Peyer's patch (tissue), 4 donors: ENCODE measurements around the gene BAG1. TPM values are rescaled to one million over a fixed set of nuclear protein-coding genes. Genes with fewer than 3 reads are reported as not detected.

Experiments used
- DNase-seq, 3 donors: peaks; one replicate each; pipeline ENCODE4 v3.0.0-alpha.2; 2017 to 2019
- H3K27ac ChIP-seq, 4 donors: fragments of 200-600 bp; sonication (generic); one replicate each; pipeline ENCODE4 v1.5.1; 2016 to 2019
- H3K27me3 ChIP-seq, 2 donors: fragments of 200-600 bp; sonication (generic); one replicate each; pipeline ENCODE4 v1.5.1; 2019
- H3K36me3 ChIP-seq, 3 donors: fragments of 200-600 bp; sonication (generic); one replicate each; pipeline ENCODE4 v1.5.1; 2016 to 2019
- H3K4me1 ChIP-seq, 4 donors: fragments of 200-600 bp; sonication (generic); one replicate each; pipeline ENCODE4 v1.5.1; 2016 to 2019
- H3K4me3 ChIP-seq, 4 donors: fragments of 200-600 bp; sonication (generic); 1 replicate in 3 of 4; 2 replicates in 1 of 4; pipeline ENCODE4 v1.5.1; 2016 to 2019; ENCODE audit warnings: mild to moderate bottlenecking in 1 of 4
- H3K9me3 ChIP-seq, 4 donors: fragments of 200-600 bp; sonication (generic); one replicate each; pipeline ENCODE4 v1.5.1; 2016 to 2019; ENCODE audit warnings: mild to moderate bottlenecking in 1 of 4
- CTCF ChIP-seq, 6 experiments: fragments of 450-650 bp in 4 of 6; fragments of 200-600 bp in 2 of 6; sonication (generic) in 1 of 6; IDR thresholded peaks; one replicate each; pipeline ENCODE4 v1.5.1; 2017 to 2019; ENCODE audit warnings: antibody characterized with exemption in 6 of 6, mild to moderate bottlenecking in 3 of 6, moderate library complexity in 1 of 6
- POLR2A ChIP-seq, 2 donors: fragments of 450-650 bp; IDR thresholded peaks; one replicate each; pipeline ENCODE4 v1.5.1; 2017; ENCODE audit warnings: antibody characterized with exemption in 2 of 2, mild to moderate bottlenecking in 2 of 2, moderate library complexity in 2 of 2
- total RNA-seq, 4 donors: library from RNA; depleted of rRNA; stranded (reverse); fragments of >200 nt; gene quantifications; one replicate each; pipeline ENCODE4 v1.1.0, GENCODE V29; 2016

Gene BAG1
- total RNA-seq, 4 donors from 2014 or later = 36.2 to 61.1 (median 56.4) TPM

DNA sequence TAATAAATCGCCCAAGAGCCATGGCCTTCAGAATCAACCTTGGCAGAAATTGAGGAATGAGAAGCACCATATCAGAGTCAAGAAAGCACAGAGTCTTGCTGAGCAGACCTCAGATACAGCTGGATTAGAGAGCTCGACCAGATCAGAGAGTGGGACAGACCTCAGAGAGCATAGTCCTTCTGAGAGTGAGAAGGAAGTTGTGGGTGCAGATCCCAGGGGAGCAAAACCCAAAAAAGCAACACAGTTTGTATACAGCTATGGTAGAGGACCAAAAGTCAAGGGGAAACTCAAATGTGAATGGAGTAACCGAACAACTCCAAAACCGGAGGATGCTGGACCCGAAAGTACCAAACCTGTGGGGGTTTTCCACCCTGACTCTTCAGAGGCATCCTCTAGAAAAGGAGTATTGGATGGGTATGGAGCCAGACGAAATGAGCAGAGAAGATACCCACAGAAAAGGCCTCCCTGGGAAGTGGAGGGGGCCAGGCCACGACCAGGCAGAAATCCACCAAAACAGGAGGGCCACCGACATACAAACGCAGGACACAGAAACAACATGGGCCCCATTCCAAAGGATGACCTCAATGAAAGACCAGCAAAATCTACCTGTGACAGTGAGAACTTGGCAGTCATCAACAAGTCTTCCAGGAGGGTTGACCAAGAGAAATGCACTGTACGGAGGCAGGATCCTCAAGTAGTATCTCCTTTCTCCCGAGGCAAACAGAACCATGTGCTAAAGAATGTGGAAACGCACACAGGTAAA lies 30.3 kb upstream of the BAG1 start:
- Histone ChIP-seq H3K9me3 (no peaks in the 10 kb centered on the region), H3K4me1 (peaks cover 0 to 81% (median 31%) of the 10 kb centered on the region in 4 donors), H3K27ac (peak overlapping the region in 3 of 4 donors; percentile 1 to 59 (median 51)), H3K36me3 (peaks cover 0 to 42% (median 0%) of the 10 kb centered on the region in 3 donors), H3K4me3 (no peak overlapping the region), H3K27me3 (no peaks in the 10 kb centered on the region)
- no peak for DNase-seq
- no peak for TF ChIP-seq CTCF (IDR thresholded peaks at IDR 0.05)
- TF ChIP-seq POLR2A (IDR thresholded peaks at IDR 0.05) = no peak

DNA sequence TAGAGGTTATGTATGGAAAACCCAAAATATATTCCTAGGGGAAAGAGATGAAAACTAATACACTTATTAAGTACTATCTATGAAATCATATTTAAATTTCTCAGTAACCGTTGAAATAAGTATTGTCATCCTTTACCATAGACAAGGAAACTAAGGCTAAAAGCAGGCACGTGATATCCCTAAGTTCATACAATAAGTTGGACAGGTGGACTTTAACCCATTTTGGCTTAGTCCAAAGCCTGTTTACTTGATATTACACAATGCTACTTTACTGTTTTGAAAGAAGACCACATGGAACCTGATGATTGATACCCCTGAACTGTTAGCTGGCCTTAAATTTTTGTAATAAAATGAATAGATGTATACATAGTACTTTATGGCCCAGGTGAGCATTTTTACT lies 29.3 kb upstream of the BAG1 start:
- H3K36me3 ChIP-seq = peaks cover 0 to 36% (median 0%) of the 10 kb centered on the region in 3 donors
- TF ChIP-seq CTCF (IDR thresholded peaks at IDR 0.05) (no peak), POLR2A (IDR thresholded peaks at IDR 0.05) (no peak)
- no peak overlapping the region for H3K27ac ChIP-seq
- peaks cover 0 to 82% (median 31%) of the 10 kb centered on the region in 4 donors for H3K4me1 ChIP-seq
- no peak overlapping the region for H3K4me3 ChIP-seq
- H3K9me3 ChIP-seq = no peaks in the 10 kb centered on the region
- H3K27me3 ChIP-seq = no peaks in the 10 kb centered on the region
- no peak for DNase-seq

- Histone ChIP-seq H3K27me3 (no peaks in the 10 kb centered on the region), H3K4me1 (peaks cover 0 to 69% (median 21%) of the 10 kb centered on the region in 4 donors), H3K27ac (peak overlapping the region in 3 of 4 donors; percentile 95 to 99 (median 96)), H3K9me3 (no peaks in the 10 kb centered on the region), H3K4me3 (peak overlapping the region in 1 of 4 donors; percentile 81), H3K36me3 (peaks cover 0 to 24% (median 0%) of the 10 kb centered on the region in 3 donors)
- no peak for DNase-seq
- TF ChIP-seq CTCF (IDR thresholded peaks at IDR 0.05) (no peak), POLR2A (IDR thresholded peaks at IDR 0.05) (no peak)
Measured at GRCh38 chr9:33291901-33292300, 27.4 kb upstream of the BAG1 start.

- Histone ChIP-seq H3K27ac (peak overlapping the region; percentile 95 to 99 (median 98)), H3K36me3 (peaks cover 0 to 16% (median 0%) of the 10 kb centered on the region in 3 donors), H3K4me1 (peaks cover 0 to 61% (median 17%) of the 10 kb centered on the region in 4 donors), H3K27me3 (no peaks in the 10 kb centered on the region), H3K4me3 (peak overlapping the region; percentile 66 to 81 (median 72)), H3K9me3 (no peaks in the 10 kb centered on the region)
- TF ChIP-seq CTCF (IDR thresholded peaks at IDR 0.05) (peak in 2 of 6 experiments; percentile 10), POLR2A (IDR thresholded peaks at IDR 0.05) (no peak)
- no peak for DNase-seq
Measured at GRCh38 chr9:33291031-33291397, 26.5 kb upstream of the BAG1 start.

GRCh38 chr9:33290247-33291030 lies 25.9 kb upstream of the BAG1 start, which contains the start of gene NFX1:
Gene NFX1 (plus strand): TSS chr9:33290516. CDS start chr9:33290573, 57 bp downstream.
- Histone ChIP-seq H3K4me3 (peak within 1 kb of the TSS; percentile 66 to 81 (median 72)), H3K27ac (peak within 1 kb of the TSS; percentile 95 to 99 (median 98)), H3K27me3 (no peaks in the 10 kb centered on the region), H3K36me3 (peaks cover 0 to 12% (median 0%) of the 10 kb centered on the region in 3 donors), H3K9me3 (no peaks in the 10 kb centered on the region), H3K4me1 (peaks cover 0 to 56% (median 16%) of the 10 kb centered on the region in 4 donors)
- peak; percentile 97 to 99 (median 99) for DNase-seq
- TF ChIP-seq CTCF (IDR thresholded peaks at IDR 0.05) = no peak
- TF ChIP-seq POLR2A (IDR thresholded peaks at IDR 0.05) = peak; percentile 79 to 91
